Lower leg skin (tissue), 3 donors: Measurements from ENCODE around the gene CCDC197.

Source experiments
- POLR2A ChIP-seq, 2 donors: fragments of 450-650 bp; IDR thresholded peaks; one replicate each; pipeline ENCODE4 v1.6.1; 2016 to 2017; ENCODE audit warnings: antibody characterized with exemption in 2 of 2, mild to moderate bottlenecking in 1 of 2, moderate library complexity in 1 of 2
- TF ChIP-seq, protein P1 (sequence below), 3 donors: fragments of 450-650 bp; IDR thresholded peaks; one replicate each; pipeline ENCODE4 v1.5.1; 2016; ENCODE audit warnings: antibody characterized with exemption in 3 of 3, mild to moderate bottlenecking in 3 of 3, moderate library complexity in 2 of 3

GRCh38 chr14:94041551-94042346, 44.6 kb downstream of the CCDC197 start:
- no peak for TF ChIP-seq POLR2A (IDR thresholded peaks at IDR 0.05)
- TF ChIP-seq, protein P1, sequence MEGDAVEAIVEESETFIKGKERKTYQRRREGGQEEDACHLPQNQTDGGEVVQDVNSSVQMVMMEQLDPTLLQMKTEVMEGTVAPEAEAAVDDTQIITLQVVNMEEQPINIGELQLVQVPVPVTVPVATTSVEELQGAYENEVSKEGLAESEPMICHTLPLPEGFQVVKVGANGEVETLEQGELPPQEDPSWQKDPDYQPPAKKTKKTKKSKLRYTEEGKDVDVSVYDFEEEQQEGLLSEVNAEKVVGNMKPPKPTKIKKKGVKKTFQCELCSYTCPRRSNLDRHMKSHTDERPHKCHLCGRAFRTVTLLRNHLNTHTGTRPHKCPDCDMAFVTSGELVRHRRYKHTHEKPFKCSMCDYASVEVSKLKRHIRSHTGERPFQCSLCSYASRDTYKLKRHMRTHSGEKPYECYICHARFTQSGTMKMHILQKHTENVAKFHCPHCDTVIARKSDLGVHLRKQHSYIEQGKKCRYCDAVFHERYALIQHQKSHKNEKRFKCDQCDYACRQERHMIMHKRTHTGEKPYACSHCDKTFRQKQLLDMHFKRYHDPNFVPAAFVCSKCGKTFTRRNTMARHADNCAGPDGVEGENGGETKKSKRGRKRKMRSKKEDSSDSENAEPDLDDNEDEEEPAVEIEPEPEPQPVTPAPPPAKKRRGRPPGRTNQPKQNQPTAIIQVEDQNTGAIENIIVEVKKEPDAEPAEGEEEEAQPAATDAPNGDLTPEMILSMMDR (IDR thresholded peaks at IDR 0.05) = no peak
